HG03575 (cell line): Measurements from ENCODE around the gene IFRD1.
"Not testable (repeated sequence)": the region's sequence is repeated elsewhere in the genome, so short reads cannot be mapped to it uniquely, and the experiment has no call there.

Source experiments
- ATAC-seq: cut with Tn5 transposase; IDR thresholded peaks from one replicate; pipeline ENCODE4 v1.9.1; 2021; ENCODE audit not compliant: unreplicated experiment, insufficient number of reproducible peaks, low FRiP score; ENCODE audit errors: extremely low read depth

IFRD1 gene

DNA sequence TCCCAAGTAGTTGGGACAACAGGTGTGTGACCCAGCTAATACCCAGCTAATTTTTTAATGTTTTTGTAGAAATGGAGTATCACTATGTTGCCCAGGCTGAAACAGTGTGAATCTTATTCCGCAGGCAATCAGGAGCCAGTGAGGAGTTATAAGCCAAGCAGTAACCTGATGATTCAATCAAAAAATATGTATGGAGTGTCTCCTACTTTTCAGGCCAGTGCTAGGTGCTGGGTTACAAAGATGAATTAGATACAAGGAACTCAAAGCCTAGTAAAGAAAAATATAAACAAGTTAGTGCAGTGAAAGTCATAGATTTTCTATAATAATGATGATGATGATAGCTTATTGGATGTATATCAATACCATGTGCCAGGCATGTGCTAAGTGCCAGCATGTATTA, 13.2 kb upstream of the IFRD1 start:
- no peak for ATAC-seq

GRCh38 chr7:112439476-112439875, 10.8 kb upstream of the IFRD1 start:
- no peak for ATAC-seq

DNA sequence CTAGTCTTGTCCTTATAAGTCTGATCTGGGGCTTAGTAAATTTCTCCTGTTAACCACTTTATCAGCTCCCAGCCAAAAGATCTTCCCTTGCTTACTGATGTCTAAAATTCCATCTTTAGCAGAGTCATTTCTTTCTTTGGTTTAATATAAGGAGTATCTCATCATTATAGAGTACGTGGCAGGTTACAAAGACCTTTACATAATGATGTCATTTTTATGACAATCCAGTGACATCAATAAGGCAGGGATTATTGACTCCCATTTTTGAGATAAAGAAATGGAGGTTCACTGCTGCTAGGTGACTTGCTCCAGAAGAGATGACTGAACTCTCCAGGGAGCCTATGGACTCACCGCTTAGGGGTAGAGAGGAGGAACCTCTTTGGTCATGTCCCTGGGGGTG, 8.1 kb upstream of the IFRD1 start:
- no peak for ATAC-seq

DNA sequence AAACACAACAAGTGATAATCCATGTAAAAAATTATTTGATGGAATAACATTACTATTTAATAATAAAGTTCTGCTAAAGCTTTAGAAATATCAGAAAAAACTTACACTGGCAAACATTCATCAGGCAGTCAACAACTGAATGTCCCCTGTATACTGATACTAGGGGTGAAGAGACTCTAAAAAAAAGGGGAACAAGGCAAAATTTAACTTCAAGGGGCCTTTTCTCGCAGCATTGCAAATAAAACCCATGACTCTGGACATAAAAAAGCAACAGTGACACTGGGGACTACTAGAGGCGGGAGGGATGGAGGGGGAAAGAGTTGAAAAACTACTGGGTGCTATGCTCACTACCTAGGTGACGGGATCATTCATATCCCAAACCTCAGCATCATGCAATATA, 5.8 kb upstream of the IFRD1 start:
- no peak for ATAC-seq

DNA sequence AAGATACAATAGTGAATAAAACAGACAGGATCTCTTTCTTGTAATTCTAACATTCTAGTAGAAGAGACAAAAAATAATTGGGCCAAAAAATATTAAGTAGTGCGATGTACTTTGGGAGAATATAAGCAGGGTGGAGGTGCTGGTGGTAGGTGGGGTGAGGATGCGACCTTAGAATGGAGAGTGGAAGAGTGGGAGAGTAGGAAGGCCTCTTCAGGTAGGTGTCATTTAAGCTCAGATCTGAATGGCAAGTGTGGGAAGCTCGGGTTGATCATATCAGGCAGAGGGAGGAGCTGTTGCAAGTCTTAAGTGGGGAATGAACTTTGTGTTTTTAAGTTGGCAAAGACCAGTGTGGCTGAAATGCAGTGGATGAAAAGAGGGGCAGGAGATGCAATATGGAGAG, 3.8 kb upstream of the IFRD1 start:
- ATAC-seq: no peak

- no peak for ATAC-seq
Measured at GRCh38 chr7:112447406-112447805, 2.9 kb upstream of the IFRD1 start.

DNA sequence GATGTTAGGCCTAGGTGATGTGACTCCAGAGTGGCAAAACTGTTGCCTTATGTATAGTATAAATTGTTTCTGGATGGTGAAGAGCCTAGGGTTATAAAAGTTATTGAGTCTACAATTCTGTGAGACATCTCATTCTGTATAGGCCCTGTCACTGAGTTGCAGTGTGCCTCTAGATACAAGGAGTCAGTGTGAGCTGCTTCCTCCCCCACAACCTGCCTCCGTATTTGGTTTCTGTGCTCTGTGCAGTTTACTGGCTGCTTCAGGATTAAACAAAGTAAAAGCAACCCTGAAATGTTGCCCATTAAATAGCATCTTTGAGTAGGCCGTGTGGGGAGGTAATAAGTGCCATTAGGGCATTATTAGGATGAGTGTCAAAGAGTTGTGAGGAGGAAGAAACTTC, 1.9 kb upstream of the IFRD1 start:
- no peak for ATAC-seq

DNA sequence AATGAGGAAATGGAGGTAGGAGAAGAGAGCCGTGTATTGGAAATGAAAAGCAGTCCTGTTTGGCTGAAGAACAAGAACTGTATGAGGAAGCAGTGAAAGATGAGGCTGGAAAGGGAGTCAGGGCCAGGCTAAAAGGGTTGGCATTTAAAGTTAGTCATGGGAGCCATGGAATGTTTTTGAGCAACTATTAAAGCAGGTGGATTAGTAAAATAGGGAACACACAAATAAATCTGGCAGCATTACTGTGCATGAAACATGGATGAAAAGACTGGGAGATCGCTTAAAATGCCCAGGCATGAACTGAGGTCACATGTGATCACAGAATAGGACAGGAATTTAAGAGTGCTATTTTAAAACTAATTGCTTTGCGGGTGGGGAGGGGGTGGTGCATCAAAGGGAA, 1.4 kb upstream of the IFRD1 start:
- ATAC-seq: no peak

GRCh38 chr7:112449353-112449752, 907 bp upstream of the IFRD1 start:
- ATAC-seq: no peak

DNA sequence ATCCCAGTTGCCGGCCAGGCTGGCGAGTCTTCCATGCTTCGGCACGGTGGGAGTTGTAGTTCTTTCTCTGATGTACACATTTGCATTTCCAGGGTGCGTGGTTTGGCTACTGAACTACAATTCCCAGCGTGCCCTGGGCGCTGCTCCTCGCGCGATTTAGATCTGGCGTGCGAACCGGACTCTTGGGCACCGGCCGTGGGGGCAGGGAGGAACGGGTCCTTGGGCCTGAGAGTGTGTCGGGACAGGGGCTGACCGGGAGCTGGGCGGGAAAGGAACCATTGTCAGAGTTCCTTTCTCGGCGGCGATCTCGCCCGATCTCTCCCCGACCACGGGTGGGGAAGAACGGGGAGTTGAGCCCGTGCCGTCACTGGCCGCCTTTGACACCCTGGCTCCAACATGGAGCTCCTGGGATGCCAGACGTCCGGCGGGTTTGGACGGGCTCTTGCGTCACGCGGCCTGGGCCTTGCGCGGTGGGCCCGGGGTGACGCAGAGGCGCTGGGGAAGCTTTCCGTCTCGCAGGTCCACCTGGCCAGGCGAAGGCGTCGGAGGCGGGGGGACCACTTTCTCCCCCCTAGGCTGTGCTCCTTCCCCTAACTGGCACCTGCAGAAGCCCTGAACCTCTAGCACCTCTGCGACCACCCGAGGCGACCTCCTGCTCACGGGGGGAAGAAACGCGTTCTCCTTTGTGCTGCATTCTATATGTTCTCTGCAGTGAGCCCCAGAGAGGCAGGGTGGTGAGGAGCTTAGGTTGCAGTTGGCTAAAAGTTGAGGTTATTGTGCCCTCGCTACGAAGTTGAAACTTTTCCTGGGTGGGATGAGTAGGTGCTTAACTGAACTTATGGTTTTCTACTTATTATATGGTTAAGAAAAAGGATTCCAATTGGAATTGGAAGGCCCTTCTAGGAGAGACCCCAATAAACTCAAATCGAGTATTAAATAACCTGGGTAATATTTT, 824 bp downstream of the IFRD1 start:
- ATAC-seq: peak; percentile 69

DNA sequence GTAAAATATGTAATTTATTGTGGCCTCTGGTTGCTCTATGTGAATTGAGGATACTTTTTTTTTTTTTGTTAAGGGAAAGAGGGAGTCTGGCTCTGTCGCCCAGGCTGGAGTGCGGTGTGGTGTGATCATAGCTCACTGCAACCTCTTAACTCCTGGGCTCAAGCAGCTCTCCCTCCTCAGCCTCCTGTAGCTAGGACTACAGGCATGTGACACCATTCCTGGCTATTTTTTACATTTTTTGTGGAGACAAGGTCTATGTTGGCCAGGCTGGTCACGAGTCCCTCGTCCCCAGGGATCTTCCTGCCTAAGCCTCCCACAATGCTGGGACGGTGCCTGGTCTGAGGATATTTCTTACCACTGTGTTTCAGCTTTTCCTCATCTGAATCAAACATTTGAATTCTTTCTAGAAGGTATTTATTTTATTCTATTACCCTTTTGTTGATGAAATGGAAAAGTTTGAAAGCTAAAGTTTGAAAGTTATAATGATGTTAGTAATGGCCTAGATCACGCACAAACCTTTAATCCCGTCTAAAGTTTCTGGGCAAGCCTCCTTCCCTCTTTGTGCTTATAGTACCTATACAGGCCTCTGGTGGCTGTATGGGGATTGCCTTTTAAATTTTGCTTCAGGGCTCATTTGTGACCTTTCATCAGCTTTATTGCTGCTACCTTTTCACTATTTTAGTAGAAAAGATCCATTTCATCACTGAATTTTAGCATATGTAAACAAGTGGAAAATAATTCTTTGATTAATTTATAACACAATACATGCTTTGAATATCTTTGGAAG, 2.0 kb downstream of the IFRD1 start:
- no peak for ATAC-seq

DNA sequence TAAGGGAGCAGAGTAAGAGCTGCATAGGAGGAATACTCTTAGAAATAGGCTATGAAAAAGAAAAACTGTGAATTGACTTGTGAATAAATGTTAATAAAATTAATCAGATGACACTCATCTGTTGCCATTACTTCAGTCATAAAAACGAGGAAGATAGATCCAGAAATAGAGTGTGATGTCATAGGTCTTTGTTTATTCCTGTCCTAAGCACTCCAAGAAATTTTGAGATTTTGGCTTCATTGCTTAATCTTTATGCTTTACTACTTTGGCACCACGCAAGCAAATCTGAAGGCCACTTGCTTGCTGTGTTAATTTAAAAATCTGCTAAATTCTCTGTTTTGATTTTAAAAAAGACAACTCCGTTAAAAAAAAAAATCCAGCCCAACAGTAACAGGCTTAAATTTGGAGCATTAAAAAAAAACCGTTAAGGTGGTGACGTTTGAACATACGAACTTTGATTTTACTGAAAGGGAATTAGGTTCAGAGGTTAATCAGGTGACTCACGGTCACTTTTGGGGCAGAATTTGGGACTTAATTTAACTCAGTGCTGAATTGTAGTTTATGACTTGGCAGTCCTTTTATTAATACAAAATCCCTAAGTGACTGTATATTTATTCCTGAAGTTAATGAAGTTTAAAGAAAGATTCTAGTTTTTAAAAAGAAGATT, 3.4 kb downstream of the IFRD1 start:
- ATAC-seq: no peak

DNA sequence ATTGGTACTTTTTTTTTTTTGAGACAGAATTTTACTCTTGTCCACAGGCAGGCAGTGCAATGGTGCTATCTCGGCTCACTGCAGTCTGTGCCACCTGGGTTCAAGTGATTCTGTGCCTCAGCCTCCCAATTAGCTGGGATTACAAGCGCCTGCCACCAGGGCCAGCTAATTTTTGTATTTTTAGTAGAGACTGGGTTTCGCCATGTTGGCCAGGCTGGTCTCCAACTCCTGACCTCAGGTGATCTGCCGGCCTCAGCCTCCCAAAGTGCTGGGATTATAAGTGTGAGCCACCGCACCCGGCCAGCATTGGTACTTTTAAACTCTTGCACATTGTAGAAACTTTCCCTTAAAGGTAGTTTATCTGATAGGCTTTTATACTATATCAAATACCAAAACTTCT, 3.9 kb downstream of the IFRD1 start:
- not testable (repeated sequence) for ATAC-seq

DNA sequence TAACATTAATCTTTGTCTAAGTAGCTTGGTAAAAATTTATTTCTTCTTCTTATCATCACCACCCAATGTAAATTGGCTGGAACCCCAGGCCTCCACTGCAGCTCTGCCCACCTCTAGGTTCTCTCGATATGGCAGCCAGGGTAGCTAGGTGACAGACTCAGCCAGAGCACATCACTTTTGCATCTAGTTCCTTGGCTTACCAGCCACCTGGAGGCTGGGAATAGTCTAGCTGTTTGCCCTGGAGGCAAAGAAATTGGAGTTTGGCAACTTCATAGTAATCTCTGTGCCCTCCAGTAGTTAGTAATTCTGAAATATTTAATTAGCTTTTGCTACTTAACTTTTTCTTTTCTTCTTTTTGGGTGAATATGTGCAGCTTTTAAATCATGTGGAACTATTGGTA, 9.4 kb downstream of the IFRD1 start:
- no peak for ATAC-seq

- ATAC-seq: no peak
Measured at GRCh38 chr7:112462236-112462635, 12.0 kb downstream of the IFRD1 start.

- ATAC-seq: no peak
Measured at GRCh38 chr7:112467867-112468266, 17.6 kb downstream of the IFRD1 start.

DNA sequence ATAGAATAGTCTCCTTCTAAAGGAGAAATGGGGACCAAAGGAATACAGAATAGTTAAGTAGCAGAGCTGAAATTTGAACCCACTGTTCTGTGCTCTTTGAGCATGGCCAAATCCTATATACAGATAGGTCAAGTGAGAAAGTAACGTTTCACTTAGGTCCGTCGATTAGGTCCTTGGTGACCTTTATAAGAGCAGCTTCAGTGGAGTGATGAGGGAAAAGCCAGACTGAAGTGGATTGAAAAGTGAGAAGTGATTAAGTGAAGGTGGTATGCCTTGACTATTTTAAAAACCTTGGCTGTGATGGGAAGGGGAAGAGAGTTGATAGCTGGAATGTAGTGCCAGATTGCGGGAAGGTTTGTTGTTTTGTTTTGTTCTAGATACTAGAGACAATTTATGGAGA, 19.9 kb downstream of the IFRD1 start:
- ATAC-seq: no peak

DNA sequence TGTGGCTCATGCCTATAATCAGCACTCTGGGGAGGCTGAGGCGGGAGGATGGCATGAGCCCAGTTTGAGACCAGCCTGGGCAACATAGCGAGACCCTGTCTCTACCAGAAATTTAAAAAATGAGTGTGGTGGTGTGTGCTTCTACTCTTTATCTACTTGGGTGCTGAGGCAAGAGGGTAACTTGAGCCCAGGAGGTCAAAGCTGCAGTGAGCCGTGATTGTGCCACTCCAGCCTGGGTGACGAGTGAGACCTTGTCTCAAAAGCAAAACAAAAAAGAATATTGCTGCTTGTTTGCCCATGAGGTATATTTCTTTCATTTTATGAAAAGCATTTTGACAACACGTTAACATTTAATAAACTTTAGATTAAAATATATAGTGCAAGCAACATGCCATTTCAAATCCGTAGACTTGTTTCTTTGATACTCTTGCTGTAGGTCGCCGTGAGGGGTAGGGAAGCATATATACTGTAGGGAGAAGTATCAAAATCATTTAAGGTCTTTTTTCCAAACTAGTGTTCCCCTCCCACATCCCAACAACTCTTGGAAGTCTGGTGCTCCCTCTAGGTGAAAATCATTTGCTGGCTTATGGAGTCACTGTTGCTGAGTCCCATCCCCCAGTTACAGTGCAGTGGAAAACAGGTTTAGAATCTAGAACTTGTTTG, 26.3 kb downstream of the IFRD1 start:
- no peak for ATAC-seq

DNA sequence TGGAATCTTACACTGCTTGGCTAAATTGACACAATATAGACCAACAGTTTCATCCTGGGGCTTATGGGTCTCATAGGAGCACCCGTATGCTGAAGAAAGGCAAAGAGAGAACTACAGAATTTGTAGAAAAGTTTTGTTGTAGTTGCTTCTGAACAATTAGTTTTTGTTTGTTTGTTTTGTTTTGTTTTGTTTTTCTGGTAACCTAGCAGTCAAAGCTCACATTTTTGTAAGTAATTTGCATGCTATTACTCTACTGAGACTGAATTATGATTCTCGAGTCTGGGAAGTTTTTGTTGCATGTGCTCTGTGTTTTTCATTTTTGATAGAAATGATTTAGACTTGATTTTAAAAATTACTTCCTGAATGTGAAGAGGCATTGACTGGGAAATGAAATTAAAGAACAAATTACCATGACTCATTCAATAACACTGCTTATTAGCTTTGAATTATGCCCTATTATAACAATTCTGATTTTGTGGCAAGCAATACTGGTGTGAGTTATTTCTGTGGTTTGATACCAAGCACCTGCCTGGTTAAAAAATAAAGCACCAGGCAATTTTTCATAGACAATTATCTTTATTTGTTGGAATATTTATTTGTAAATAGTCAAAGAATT, 31.0 kb downstream of the IFRD1 start:
- ATAC-seq: no peak
